Small intestine (tissue), 7 donors: Measurements from ENCODE around the gene NGF. TPM values are rescaled to one million over a fixed set of nuclear protein-coding genes. Genes with fewer than 3 reads are reported as not detected.

Experiments used
- DNase-seq, 2 donors: peaks; one replicate each; pipeline versions ENCODE4 v3.0.0 to v3.0.0-alpha.2; 2013
- FAIRE-seq: peaks from 2 replicates; lab custom pipeline; 2012; peaks lifted over from hg19 to GRCh38; lab: Jason Lieb, UNC
- H3K27ac ChIP-seq, 3 donors: one replicate each; pipeline ENCODE4 v1.5.1; 2013; ENCODE audit warnings: low read length in 2 of 3, mild to moderate bottlenecking in 2 of 3, control low read depth in 1 of 3, inconsistent platforms in 1 of 3, low read depth in 1 of 3, moderate library complexity in 1 of 3
- H3K27me3 ChIP-seq, 3 donors: one replicate each; pipeline ENCODE4 v1.6.1; 2013; ENCODE audit warnings: low read length in 3 of 3, inconsistent platforms in 1 of 3; ENCODE audit not compliant: control insufficient read depth in 3 of 3, insufficient read depth in 3 of 3
- H3K36me3 ChIP-seq, 3 donors: one replicate each; pipeline ENCODE4 v1.6.1; 2013; ENCODE audit warnings: low read length in 3 of 3, inconsistent platforms in 1 of 3, low read depth in 1 of 3, mild to moderate bottlenecking in 1 of 3, moderate library complexity in 1 of 3; ENCODE audit not compliant: control insufficient read depth in 3 of 3, insufficient read depth in 2 of 3
- H3K4me1 ChIP-seq, 3 donors: one replicate each; pipeline ENCODE4 v1.6.1; 2013; ENCODE audit warnings: low read length in 2 of 3, inconsistent platforms in 1 of 3, low read depth in 1 of 3, mild to moderate bottlenecking in 1 of 3, moderate library complexity in 1 of 3; ENCODE audit not compliant: control insufficient read depth in 3 of 3, insufficient read depth in 2 of 3
- H3K4me3 ChIP-seq, 3 donors: one replicate each; pipeline ENCODE4 v1.5.1; 2013; ENCODE audit warnings: low read length in 3 of 3, control low read depth in 1 of 3, inconsistent platforms in 1 of 3, low read depth in 1 of 3, mild to moderate bottlenecking in 1 of 3, moderate library complexity in 1 of 3
- H3K9me3 ChIP-seq, 2 donors: one replicate each; pipeline ENCODE4 v1.6.1; 2013; ENCODE audit warnings: low read depth in 1 of 2, low read length in 1 of 2; ENCODE audit not compliant: control insufficient read depth in 2 of 2, insufficient read depth in 1 of 2
- WGBS, 3 donors: extraction: QIAGEN DNeasy Blood & Tissue Kit; methylation state at CpG; one replicate each; pipeline ENCODE4 v1.1.7; 2013; 5-methylcytosine and 5-hydroxymethylcytosine counted together
- polyA plus RNA-seq, 4 donors: library from polyadenylated mRNA; stranded (reverse) in 3 of 4; unstranded in 1 of 4; fragments of 200-250 nt in 3 of 4; fragments of 120-200 nt in 1 of 4; gene quantifications; one replicate each; pipeline versions ENCODE4 v1.2.1 to v1.2.3, GENCODE V29; 2013
- donor health status: healthy with polysubstance abuse.
- donor health status: control.
- donor health status: control.
- donor health status: Bipolar disorder and iron deficiency.
- donor health status: healthy.

The NGF gene
- polyA plus RNA-seq, 4 donors, result 0.27 to 3.0 TPM; not detected in 2

DNA sequence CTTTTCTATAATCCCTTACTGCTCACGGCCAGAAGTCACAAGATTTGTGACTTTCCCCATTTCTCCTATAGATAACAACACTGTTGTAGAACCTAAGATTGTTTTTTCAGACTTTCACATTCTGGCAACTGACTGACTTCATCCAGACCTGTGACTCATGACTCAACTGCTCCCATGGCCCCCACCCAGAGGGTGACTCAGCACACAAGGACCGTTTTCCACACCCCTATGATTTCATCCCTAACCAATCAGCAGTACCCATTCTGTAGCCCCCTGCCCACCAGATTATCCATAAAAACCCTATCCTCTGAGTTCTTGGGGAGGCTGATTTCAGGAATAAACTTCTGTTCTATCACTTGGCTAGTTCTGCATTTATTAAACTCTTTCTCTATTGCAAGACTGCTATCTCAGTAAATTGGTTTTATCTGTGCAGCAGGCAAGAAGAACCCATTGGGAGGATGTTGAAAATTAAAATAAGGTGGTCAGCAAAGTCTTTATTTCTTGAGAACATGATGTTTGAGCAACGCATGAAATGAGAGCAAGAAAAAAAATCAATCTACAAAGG is 79.7 kb downstream of the NGF start:
- Histone ChIP-seq H3K27ac (no peak overlapping the region), H3K9me3 (peaks cover 0 to 11% of the 10 kb centered on the region in 2 donors), H3K27me3 (no peaks in the 10 kb centered on the region), H3K4me1 (no peaks in the 10 kb centered on the region), H3K36me3 (no peaks in the 10 kb centered on the region), H3K4me3 (no peak overlapping the region)
- DNase-seq (no peak), FAIRE-seq (no peak)
- 58 to 70% (median 60%) methylated on average over 3 of the region's 3 CpGs for WGBS, 3 donors

DNA sequence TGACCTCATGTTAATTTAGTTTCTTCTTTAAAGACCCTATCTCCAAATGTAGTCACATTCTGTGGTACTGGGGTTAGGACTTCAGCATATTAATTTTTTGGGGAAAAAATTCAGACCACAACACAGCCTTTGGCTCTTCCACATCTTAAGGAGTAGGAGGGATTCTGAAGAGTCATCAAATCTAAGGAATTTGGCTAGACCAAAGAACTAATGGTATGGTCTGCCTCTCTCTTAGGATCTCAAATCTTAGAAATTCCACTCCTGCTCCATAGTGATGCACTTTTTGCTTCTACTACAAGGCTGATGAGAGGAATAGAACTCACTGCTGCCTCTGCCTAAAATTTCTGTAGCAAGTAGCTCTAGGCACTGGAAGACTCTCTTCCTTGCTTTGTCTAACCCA is 80.5 kb downstream of the NGF start:
- DNase-seq (no peak), FAIRE-seq (no peak)
- Histone ChIP-seq H3K4me3 (no peak overlapping the region), H3K4me1 (no peaks in the 10 kb centered on the region), H3K36me3 (no peaks in the 10 kb centered on the region), H3K27me3 (no peaks in the 10 kb centered on the region), H3K27ac (no peak overlapping the region), H3K9me3 (peaks cover 0 to 11% of the 10 kb centered on the region in 2 donors)

- WGBS, 3 donors, result 86 to 98% (median 88%) methylated on average over 1 of the region's 1 CpG
- DNase-seq (no peak), FAIRE-seq (no peak)
- H3K27ac ChIP-seq, result no peak overlapping the region
- no peak overlapping the region for H3K4me3 ChIP-seq
- peaks cover 0 to 11% of the 10 kb centered on the region in 2 donors for H3K9me3 ChIP-seq
- H3K36me3 ChIP-seq, result no peaks in the 10 kb centered on the region
- H3K27me3 ChIP-seq, result no peaks in the 10 kb centered on the region
- no peaks in the 10 kb centered on the region for H3K4me1 ChIP-seq
Observed at GRCh38 chr1:115255154-115255553, 82.9 kb downstream of the NGF start.

DNA sequence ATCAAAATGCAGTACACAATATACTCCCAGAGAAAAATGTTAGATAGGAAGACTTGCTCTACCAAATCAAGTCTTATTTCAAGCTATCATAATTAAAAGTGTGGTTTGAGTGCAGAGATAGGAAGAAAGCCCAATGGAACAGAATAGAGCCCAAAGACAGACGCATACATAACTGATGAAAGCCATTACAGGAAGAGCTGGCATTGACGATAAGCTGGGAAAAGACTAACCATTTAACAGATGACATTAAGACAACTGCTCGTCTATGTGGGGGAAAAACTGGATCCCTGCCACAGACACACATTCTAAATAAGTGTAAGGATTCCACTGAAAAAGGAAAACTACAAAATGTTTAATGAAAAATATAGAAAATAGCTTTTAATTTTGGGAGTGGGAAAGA is 85.5 kb downstream of the NGF start:
- H3K36me3 ChIP-seq, result no peaks in the 10 kb centered on the region
- WGBS, 3 donors, result 66 to 82% (median 77%) methylated on average over 3 of the region's 3 CpGs
- no peaks in the 10 kb centered on the region for H3K4me1 ChIP-seq
- FAIRE-seq (no peak), DNase-seq (no peak)
- no peak overlapping the region for H3K27ac ChIP-seq
- H3K9me3 ChIP-seq, result peaks cover 0 to 1% of the 10 kb centered on the region in 2 donors
- no peak overlapping the region for H3K4me3 ChIP-seq
- H3K27me3 ChIP-seq, result no peaks in the 10 kb centered on the region

- FAIRE-seq, result no peak
- Histone ChIP-seq H3K4me3 (no peak overlapping the region), H3K27ac (no peak overlapping the region), H3K27me3 (no peaks in the 10 kb centered on the region), H3K4me1 (no peaks in the 10 kb centered on the region), H3K36me3 (no peaks in the 10 kb centered on the region), H3K9me3 (no peaks in the 10 kb centered on the region)
- 51 to 81% (median 68%) methylated on average over 2 of the region's 2 CpGs for WGBS, 3 donors
- DNase-seq, result no peak
Observed at GRCh38 chr1:115251856-115252255, 86.2 kb downstream of the NGF start.

GRCh38 chr1:115251340-115251748 is 86.7 kb downstream of the NGF start:
- DNase-seq (no peak), FAIRE-seq (no peak)
- Histone ChIP-seq H3K9me3 (peaks cover 0 to 4% of the 10 kb centered on the region in 2 donors), H3K27ac (no peak overlapping the region), H3K27me3 (no peaks in the 10 kb centered on the region), H3K4me1 (no peaks in the 10 kb centered on the region), H3K36me3 (no peaks in the 10 kb centered on the region), H3K4me3 (no peak overlapping the region)
- WGBS, 3 donors, result 46 to 63% (median 56%) methylated on average over 2 of the region's 2 CpGs

DNA sequence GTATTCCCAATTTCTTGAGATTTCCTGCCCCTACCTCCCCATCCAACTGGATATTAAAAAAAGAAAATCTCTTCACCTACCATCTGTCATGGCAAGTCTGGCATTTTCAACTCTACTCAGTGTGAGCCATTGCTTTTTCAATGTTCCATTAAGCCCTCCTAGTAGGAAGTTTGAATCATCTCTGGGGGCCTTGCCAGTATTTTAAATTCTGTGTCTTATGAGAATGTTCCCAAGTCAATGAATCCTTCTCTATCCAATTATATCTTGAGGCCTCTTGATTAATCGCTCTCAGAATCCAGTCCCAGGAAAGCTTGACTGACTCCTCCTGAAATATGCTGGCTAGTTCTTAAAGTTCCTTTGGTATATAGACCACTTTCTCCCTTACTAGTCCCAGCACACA is 91.5 kb downstream of the NGF start:
- no peaks in the 10 kb centered on the region for H3K27me3 ChIP-seq
- H3K9me3 ChIP-seq, result peaks cover 0 to 4% of the 10 kb centered on the region in 2 donors
- H3K36me3 ChIP-seq, result no peaks in the 10 kb centered on the region
- DNase-seq (no peak), FAIRE-seq (no peak)
- H3K27ac ChIP-seq, result no peak overlapping the region
- no peak overlapping the region for H3K4me3 ChIP-seq
- H3K4me1 ChIP-seq, result no peaks in the 10 kb centered on the region
- WGBS, 3 donors, result 90 to 95% (median 91%) methylated on average over 1 of the region's 1 CpG

- Histone ChIP-seq H3K27me3 (no peaks in the 10 kb centered on the region), H3K4me3 (no peak overlapping the region), H3K4me1 (no peaks in the 10 kb centered on the region), H3K9me3 (peaks cover 0 to 4% of the 10 kb centered on the region in 2 donors), H3K36me3 (no peaks in the 10 kb centered on the region), H3K27ac (no peak overlapping the region)
- 89 to 98% (median 92%) methylated on average over 1 of the region's 1 CpG for WGBS, 3 donors
- FAIRE-seq (no peak), DNase-seq (no peak)
Observed at GRCh38 chr1:115245227-115245626, 92.8 kb downstream of the NGF start.

DNA sequence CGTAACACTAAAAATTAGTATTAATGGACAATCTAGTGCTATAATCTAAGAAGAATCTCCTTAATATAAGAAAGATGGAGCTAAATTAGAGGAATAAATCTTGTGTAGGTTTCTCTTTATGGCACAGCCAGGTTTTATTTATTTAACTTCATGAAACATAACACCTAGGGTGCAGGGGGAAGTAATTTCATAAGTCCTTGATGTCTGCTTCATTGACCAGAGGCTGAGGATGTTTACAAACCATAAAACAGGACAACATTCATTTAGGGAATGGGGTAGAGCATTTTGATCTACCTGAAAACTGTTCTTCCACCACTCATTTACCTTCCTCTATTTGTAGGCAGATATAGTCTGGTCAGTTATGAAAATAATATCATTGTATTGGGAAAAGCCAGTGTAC is 95.5 kb downstream of the NGF start:
- no peaks in the 10 kb centered on the region for H3K27me3 ChIP-seq
- peaks cover 0 to 6% (median 0%) of the 10 kb centered on the region in 3 donors for H3K4me1 ChIP-seq
- FAIRE-seq (no peak), DNase-seq (no peak)
- H3K9me3 ChIP-seq, result peaks cover 0 to 4% of the 10 kb centered on the region in 2 donors
- WGBS, 3 donors, result 90 to 94% (median 91%) methylated on average over 1 of the region's 1 CpG
- H3K36me3 ChIP-seq, result no peaks in the 10 kb centered on the region
- no peak overlapping the region for H3K4me3 ChIP-seq
- H3K27ac ChIP-seq, result no peak overlapping the region
